Epidermal melanocyte (primary cell): Measurements from ENCODE around the gene TCF7L2.

Source experiments
- DNase-seq: peaks from one replicate; pipeline ENCODE4 v3.0.0; 2011; ENCODE audit warnings: low spot score; ENCODE audit not compliant: insufficient read length

The TCF7L2 gene

GRCh38 chr10:112949875-112950507, at the start of gene TCF7L2:
Gene TCF7L2 (plus strand): TSS chr10:112950247. CDS start chr10:112950757, 510 bp downstream.
- DNase-seq: peak; percentile 75

- DNase-seq: no peak
These were observed 47.3 kb upstream of the TCF7L2 start for GRCh38 chr10:112902730-112903129.

- DNase-seq: no peak
These were observed 46.0 kb upstream of the TCF7L2 start for GRCh38 chr10:112904000-112904399.

GRCh38 chr10:112906945-112907344, 43.1 kb upstream of the TCF7L2 start:
- no peak for DNase-seq

- no peak for DNase-seq
These were observed 42.2 kb upstream of the TCF7L2 start for GRCh38 chr10:112907893-112908292.

DNA sequence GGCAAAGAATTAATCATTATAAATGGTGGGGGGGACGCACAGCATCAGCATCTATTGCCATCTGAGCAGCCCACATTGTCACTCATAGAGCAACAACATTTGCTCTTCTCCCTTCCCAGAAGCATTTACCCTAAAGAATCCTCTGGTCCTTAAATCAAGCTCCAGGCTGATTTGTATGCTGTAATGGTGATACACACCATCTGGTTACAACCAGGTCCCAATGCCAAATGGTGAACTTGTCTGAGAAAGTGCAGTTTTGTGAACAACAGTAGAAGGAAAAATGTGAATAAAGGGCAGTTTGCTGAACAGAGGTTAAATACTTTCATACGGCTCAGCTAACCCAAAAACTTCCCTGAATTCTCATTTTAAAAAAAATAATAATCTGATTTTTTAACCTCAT, 38.8 kb upstream of the TCF7L2 start:
- no peak for DNase-seq

DNA sequence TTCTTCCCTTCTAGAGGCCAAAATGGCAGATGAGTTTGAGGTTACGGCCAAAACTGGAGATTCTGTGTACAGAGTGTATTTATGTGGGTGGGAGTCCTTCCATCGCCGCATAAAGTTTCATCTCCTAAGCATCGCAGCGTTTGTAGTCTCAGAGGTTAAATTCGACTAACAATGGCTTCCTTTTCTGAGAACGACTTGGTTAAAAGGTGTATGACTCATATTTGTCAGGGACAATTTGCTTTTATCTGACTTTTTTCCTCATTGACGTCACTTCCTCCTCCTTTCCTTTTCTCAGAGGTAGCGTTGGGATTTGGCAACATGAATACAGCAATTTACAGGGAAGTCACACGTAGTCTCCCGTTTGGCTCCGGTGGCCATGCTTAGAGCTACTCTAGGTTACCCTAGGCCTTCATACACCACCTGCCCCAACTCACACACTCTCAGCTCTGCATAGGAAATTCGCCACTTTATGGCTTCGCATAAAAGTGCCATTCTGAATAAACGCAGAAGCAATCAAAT, 37.6 kb upstream of the TCF7L2 start:
- no peak for DNase-seq

DNA sequence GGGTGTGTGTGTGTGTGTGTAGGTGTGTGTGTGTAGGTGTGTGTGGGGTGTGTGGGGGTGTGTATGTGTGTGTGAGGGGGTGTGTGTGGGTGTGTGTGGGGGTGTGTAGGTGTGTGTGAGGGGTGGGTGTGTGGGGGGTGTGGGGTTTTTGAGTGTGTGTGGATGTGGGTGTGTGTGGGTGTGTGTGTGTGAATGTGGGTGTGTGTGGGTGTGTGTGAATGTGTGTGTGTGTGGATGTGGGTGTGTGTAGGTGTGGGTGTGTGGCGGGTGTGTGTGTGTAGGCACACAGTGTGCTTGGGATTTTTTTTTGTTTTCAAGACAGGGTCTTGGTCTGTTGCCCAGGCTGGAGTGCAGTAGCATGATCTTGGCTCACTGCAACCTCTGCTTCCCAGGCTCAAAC, 36.8 kb upstream of the TCF7L2 start:
- DNase-seq: no peak

DNA sequence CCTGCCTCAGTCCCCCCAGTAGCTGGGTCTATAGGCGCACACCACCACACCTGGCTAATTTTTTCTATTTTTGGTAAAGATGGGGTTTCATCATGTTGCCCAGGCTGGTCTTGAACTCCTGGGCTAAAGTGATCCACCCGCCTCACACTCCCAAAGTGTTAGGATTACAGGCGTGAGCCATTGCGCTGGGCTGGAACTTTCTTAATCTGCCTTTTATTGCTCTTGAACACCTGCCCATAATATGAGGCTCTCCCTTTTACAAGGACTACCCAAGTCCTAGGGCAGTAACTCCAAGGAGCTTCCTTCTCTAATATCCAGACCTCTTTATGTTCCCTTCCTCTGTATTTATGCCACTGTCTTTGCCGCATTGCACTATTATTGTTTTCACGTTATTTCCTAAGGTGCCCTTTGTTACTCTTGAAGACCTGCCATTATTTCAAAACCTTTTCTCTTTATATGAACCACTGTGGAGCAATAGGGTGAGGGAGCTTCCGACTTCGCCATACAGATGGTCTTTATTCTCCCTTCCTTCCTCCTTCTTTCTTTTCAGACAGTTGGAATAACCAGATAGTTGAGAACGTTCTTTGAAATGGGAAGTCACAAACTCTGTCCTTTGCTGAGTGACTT, 36.3 kb upstream of the TCF7L2 start:
- DNase-seq: no peak

GRCh38 chr10:112914288-112914952, 35.6 kb upstream of the TCF7L2 start:
- no peak for DNase-seq

GRCh38 chr10:112915590-112916572, 34.2 kb upstream of the TCF7L2 start:
- no peak for DNase-seq

GRCh38 chr10:112917681-112918080, 32.4 kb upstream of the TCF7L2 start:
- DNase-seq: no peak

DNA sequence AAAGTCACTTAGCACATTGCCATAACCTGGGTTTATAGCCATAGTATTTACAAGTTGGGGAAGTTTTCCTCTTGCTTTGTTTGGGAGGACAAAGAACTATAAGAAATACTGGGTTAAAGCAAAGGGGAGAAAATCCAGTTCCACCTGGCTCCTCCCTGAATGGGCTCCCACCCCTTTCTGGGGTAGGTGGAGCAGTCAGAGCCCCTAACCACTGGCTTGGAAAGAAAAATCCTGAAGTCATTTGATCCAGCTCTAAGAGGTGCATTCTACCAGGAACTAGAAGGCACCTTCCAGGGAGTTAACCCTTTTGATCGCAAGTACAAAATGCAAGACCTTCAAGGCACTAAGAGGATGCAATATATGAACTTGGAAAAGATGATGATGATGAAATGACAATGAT, 31.3 kb upstream of the TCF7L2 start:
- no peak for DNase-seq

- DNase-seq: no peak
These were observed 30.3 kb upstream of the TCF7L2 start for GRCh38 chr10:112919721-112920120.

DNA sequence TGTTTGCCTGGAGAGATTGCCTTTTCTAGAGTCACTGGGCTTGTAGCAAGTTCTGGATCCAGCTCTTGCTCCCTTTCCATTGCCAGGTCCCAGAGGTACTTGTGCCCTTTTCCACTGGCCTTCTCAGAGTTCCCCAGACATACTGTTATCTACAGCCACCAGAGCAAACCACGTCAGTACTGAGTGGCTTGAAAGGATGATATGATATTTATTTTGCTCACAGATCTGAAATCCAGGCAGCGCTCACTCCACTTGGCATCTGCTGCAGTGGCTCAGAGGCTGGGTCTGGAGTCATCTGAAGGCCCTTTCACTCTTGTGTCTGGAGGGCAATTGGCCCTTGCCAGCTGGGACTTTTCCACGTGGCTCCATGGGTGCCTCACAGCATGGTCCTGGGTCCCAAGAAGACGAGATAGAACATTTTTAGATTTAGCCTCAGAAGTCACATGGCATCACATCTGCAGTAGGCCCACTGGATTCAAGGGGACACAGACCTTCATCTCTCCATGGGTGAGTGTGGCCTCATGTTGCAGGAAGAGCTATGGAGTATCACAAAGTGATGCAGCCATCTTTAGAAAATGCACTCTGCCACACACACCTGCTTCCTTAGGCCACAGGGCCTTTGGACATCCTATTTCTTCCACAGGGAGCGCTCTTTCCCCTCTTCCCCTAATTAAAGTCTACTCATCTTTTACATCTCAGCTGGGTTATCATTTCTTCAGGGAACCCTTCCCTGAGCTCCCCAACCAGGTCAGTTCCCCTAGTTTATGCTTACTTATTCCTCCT, 22.9 kb upstream of the TCF7L2 start:
- DNase-seq: no peak

GRCh38 chr10:112927980-112928379, 22.1 kb upstream of the TCF7L2 start:
- no peak for DNase-seq

GRCh38 chr10:112932658-112933057, 17.4 kb upstream of the TCF7L2 start:
- no peak for DNase-seq

- DNase-seq: no peak
These were observed 15.9 kb upstream of the TCF7L2 start for GRCh38 chr10:112934193-112934592.

DNA sequence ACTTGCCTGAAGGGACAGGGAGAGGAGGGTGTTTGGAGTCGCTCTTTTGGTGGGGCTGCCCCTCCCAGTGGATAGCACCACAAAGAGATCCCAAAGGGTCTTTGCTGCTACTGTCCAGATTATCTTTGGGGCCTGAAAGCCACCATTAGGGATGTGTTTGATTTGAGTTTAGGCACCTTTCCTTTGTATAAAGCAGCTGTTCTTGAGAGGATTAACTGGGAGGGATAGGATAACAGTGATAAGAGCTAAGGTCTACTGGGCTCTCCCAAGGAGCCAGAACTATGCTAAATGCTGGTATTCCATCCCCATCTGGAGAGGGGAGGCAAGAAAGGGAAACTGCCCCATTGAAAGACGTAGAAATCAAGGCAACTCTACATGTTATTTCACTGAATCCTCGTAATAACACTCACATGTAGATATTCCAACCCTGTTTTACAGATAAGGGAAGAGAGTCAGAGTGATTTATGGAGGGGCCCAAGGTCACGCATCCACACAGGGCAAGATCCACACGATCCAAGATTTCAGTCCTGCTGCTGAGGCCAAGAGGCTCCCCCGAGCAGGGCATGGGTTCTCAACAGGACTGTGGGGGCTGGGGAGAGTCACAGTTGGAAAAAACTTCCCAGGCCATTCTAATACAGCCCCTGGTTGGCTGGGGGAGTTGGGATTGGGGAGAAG, 11.1 kb upstream of the TCF7L2 start:
- no peak for DNase-seq

GRCh38 chr10:112945811-112946210, 4.2 kb upstream of the TCF7L2 start:
- DNase-seq: no peak
